H1 (cell line): ENCODE results near the gene PLCH2. TPM values are rescaled to one million over a fixed set of nuclear protein-coding genes. Genes with fewer than 3 reads are reported as not detected.

Source experiments
- CTCF ChIA-PET: fragments of 300-600 bp; sonication (Branson Sonifier 250); formaldehyde crosslinking; loops from one replicate; lab custom pipeline; 2021; ENCODE audit not compliant: partially characterized antibody; lab: Charles Lee
- POLR2A ChIA-PET: fragments of 300-600 bp; sonication (Branson Sonifier 250); formaldehyde crosslinking; loops from one replicate; lab custom pipeline; 2021; ENCODE audit warnings: inconsistent platforms; ENCODE audit not compliant: partially characterized antibody; lab: Charles Lee
- DNase-seq, 2 experiments: peaks; one replicate each; pipeline versions ENCODE4 v3.0.0 to v3.0.0-alpha.2; 2010 to 2022; ENCODE audit warnings: low spot score in 2 of 2, low read depth in 1 of 2, mixed read lengths in 1 of 2
- FAIRE-seq: peaks from 2 replicates; lab custom pipeline; 2011; peaks lifted over from hg19 to GRCh38; lab: Jason Lieb, UNC
- H2AFZ ChIP-seq: 2 replicates; pipeline ENCODE4 v1.8.1; 2012; ENCODE audit warnings: low read length, inconsistent platforms
- H2AK5ac ChIP-seq: 2 replicates; pipeline ENCODE4 v1.6.1; 2013; ENCODE audit warnings: low read depth, low read length
- H2BK120ac ChIP-seq: replicated peaks from 2 replicates; pipeline ENCODE3; 2013; ENCODE audit warnings: low read depth, low read length, inconsistent platforms
- H2BK12ac ChIP-seq: 2 replicates; pipeline ENCODE4 v1.6.1; 2013; ENCODE audit warnings: low read depth, low read length
- H2BK15ac ChIP-seq: 2 replicates; pipeline ENCODE4 v1.6.1; 2013; ENCODE audit warnings: low read length
- H2BK20ac ChIP-seq: 2 replicates; pipeline ENCODE4 v1.6.1; 2013; ENCODE audit warnings: low read length
- H2BK5ac ChIP-seq: 2 replicates; pipeline ENCODE4 v1.6.1; 2013; ENCODE audit warnings: low read depth, low read length
- H3K14ac ChIP-seq: 2 replicates; pipeline ENCODE4 v1.6.1; 2013; ENCODE audit warnings: inconsistent platforms; ENCODE audit not compliant: insufficient read length
- H3K18ac ChIP-seq: 2 replicates; pipeline ENCODE4 v1.6.1; 2013; ENCODE audit warnings: low read length; ENCODE audit errors: extremely low read depth
- H3K23ac ChIP-seq: 2 replicates; pipeline ENCODE4 v1.6.1; 2013; ENCODE audit warnings: inconsistent platforms; ENCODE audit not compliant: insufficient read length
- H3K23me2 ChIP-seq: 2 replicates; pipeline ENCODE4 v1.6.1; 2013; ENCODE audit warnings: low read depth, low read length
- H3K27ac ChIP-seq: 2 replicates; pipeline ENCODE4 v1.6.1; 2011; ENCODE audit warnings: low read depth, low read length, inconsistent platforms
- H3K27me3 ChIP-seq, 4 experiments: replicated peaks in 1 of 4; 1 replicate in 1 of 4; 2 replicates in 3 of 4; pipeline versions ENCODE4 v1.6.1 to v1.8.1; 2011 to 2013; ENCODE audit warnings: low read length in 3 of 4, mild to moderate bottlenecking in 3 of 4, inconsistent platforms in 2 of 4, mixed read lengths in 2 of 4, moderate library complexity in 1 of 4; ENCODE audit not compliant: control insufficient read depth in 3 of 4, insufficient read depth in 3 of 4; ENCODE audit errors: extremely low read depth in 1 of 4
- H3K36me3 ChIP-seq, 4 experiments: 2 replicates each; pipeline versions ENCODE4 v1.6.1 to v1.8.1; 2011 to 2013; ENCODE audit warnings: mild to moderate bottlenecking in 4 of 4, low read length in 3 of 4, moderate library complexity in 2 of 4, control low read depth in 1 of 4, inconsistent platforms in 1 of 4; ENCODE audit not compliant: insufficient read depth in 4 of 4, control insufficient read depth in 2 of 4
- H3K4ac ChIP-seq: replicated peaks from 2 replicates; pipeline ENCODE3; 2013; ENCODE audit warnings: low read length, low read depth, mixed read lengths, inconsistent platforms; ENCODE audit not compliant: insufficient read length
- H3K4me1 ChIP-seq, 4 experiments: replicated peaks in 1 of 4; 1 replicate in 1 of 4; 2 replicates in 3 of 4; pipeline versions ENCODE4 v1.6.1 to v1.8.1; 2011 to 2013; ENCODE audit warnings: low read length in 3 of 4, inconsistent platforms in 2 of 4, mixed read lengths in 1 of 4; ENCODE audit not compliant: insufficient read depth in 4 of 4, control insufficient read depth in 3 of 4
- H3K4me2 ChIP-seq, 2 experiments: 2 replicates each; pipeline versions ENCODE4 v1.6.1 to v1.8.1; 2011 to 2013; ENCODE audit warnings: low read depth in 2 of 2, low read length in 2 of 2, control low read depth in 1 of 2, inconsistent platforms in 1 of 2, mild to moderate bottlenecking in 1 of 2; ENCODE audit not compliant: insufficient read depth in 1 of 2
- H3K4me3 ChIP-seq, 4 experiments: fragments of 200-600, 300-600 bp in 1 of 4; sonication (generic), shearing (Covaris generic), sonication (Bioruptor Twin) in 1 of 4; 2 replicates each; pipeline versions ENCODE4 v1.5.1 to v1.8.1; 2011 to 2016; ENCODE audit warnings: low read length in 4 of 4, low read depth in 3 of 4, control low read depth in 2 of 4, inconsistent platforms in 2 of 4, mild to moderate bottlenecking in 2 of 4, mixed read lengths in 1 of 4, moderate library complexity in 1 of 4; ENCODE audit not compliant: insufficient read depth in 2 of 4; ENCODE audit errors: extremely low read depth in 1 of 4
- H3K56ac ChIP-seq: replicated peaks from 2 replicates; pipeline ENCODE3; 2013; ENCODE audit warnings: low read depth, mild to moderate bottlenecking, mixed read lengths, low read length, inconsistent platforms; ENCODE audit not compliant: insufficient read length
- H3K79me1 ChIP-seq: 2 replicates; pipeline ENCODE4 v1.6.1; 2013; ENCODE audit warnings: low read depth, low read length, control low read depth
- H3K79me2 ChIP-seq, 2 experiments: 2 replicates each; pipeline versions ENCODE4 v1.6.1 to v1.8.1; 2012 to 2013; ENCODE audit warnings: low read length in 2 of 2, mild to moderate bottlenecking in 2 of 2, inconsistent platforms in 1 of 2; ENCODE audit not compliant: insufficient read depth in 2 of 2, control insufficient read depth in 1 of 2
- H3K9ac ChIP-seq, 4 experiments: replicated peaks in 1 of 4; 1 replicate in 1 of 4; 2 replicates in 3 of 4; pipeline versions ENCODE4 v1.6.1 to v1.8.1; 2011 to 2013; ENCODE audit warnings: low read depth in 3 of 4, low read length in 3 of 4, control low read depth in 2 of 4, mild to moderate bottlenecking in 2 of 4, moderate library complexity in 2 of 4, inconsistent platforms in 1 of 4; ENCODE audit errors: extremely low read depth in 1 of 4
- H3K9me3 ChIP-seq, 2 experiments: 2 replicates each; pipeline versions ENCODE4 v1.6.1 to v1.8.1; 2012 to 2013; ENCODE audit warnings: mild to moderate bottlenecking in 2 of 2, moderate library complexity in 2 of 2, control low read depth in 1 of 2, inconsistent platforms in 1 of 2, low read depth in 1 of 2, low read length in 1 of 2, mixed read lengths in 1 of 2; ENCODE audit not compliant: insufficient read depth in 2 of 2
- H4K20me1 ChIP-seq, 2 experiments: replicated peaks in 1 of 2; 2 replicates each; pipeline versions ENCODE3 to v1.8.1; 2011 to 2013; ENCODE audit warnings: inconsistent platforms in 2 of 2, low read length in 2 of 2, mild to moderate bottlenecking in 1 of 2; ENCODE audit not compliant: insufficient read depth in 2 of 2, control insufficient read depth in 1 of 2
- H4K5ac ChIP-seq: 2 replicates; pipeline ENCODE4 v1.6.1; 2013; ENCODE audit warnings: low read length, low read depth, mixed read lengths, inconsistent platforms; ENCODE audit not compliant: insufficient read length
- H4K8ac ChIP-seq: 2 replicates; pipeline ENCODE4 v1.8.0; 2013; ENCODE audit warnings: mild to moderate bottlenecking, moderate library complexity, low read length, inconsistent platforms; ENCODE audit not compliant: insufficient read depth; ENCODE audit errors: extremely low read depth
- H4K91ac ChIP-seq: replicated peaks from 2 replicates; pipeline ENCODE3; 2013; ENCODE audit warnings: low read length, mixed read lengths, inconsistent platforms; ENCODE audit not compliant: insufficient read length
- BRCA1 ChIP-seq: IDR thresholded peaks from 2 replicates; pipeline ENCODE4 v1.6.1; 2012; ENCODE audit warnings: low read depth, low read length, improper control_type of control experiment
- CEBPB ChIP-seq: IDR thresholded peaks from 2 replicates; pipeline ENCODE4 v1.6.1; 2012; ENCODE audit warnings: low read depth, low read length
- TBP ChIP-seq: IDR thresholded peaks from 2 replicates; pipeline ENCODE4 v1.6.1; 2011; ENCODE audit warnings: low read depth, low read length, improper control_type of control experiment
- YY1 ChIP-seq: IDR thresholded peaks from 2 replicates; pipeline ENCODE4 v1.6.1; 2011; ENCODE audit warnings: low read depth, mild to moderate bottlenecking, low read length
- WGBS, 2 experiments: shearing (Covaris generic) in 1 of 2; methylation state at CpG; one replicate each; pipeline versions ENCODE4 v1.1.6 to v1.1.7; 2013 to 2015; ENCODE audit warnings: low lambda C conversion rate in 2 of 2, mixed read lengths in 2 of 2, inconsistent platforms in 1 of 2, low coverage in 1 of 2, missing lambda C conversion rate in 1 of 2; ENCODE audit not compliant: insufficient replicate concordance in 2 of 2, insufficient coverage in 1 of 2, insufficient read length in 1 of 2; ENCODE audit errors: extremely low coverage in 1 of 2, missing lambda C conversion rate in 1 of 2; 5-methylcytosine and 5-hydroxymethylcytosine counted together
- polyA plus RNA-seq, 7 experiments: library from polyadenylated mRNA; depleted of rRNA in 3 of 7; stranded (reverse) in 5 of 7; unstranded in 2 of 7; fragments of >200 nt in 5 of 7; fragments of 200-250 nt in 2 of 7; gene quantifications; 1 replicate in 5 of 7; 2 replicates in 1 of 7; 4 replicates in 1 of 7; pipeline versions ENCODE4 v1.2.1 to v1.2.3, GENCODE V29; 2011 to 2013; ENCODE audit warnings: missing spikeins in 2 of 7, mixed read lengths in 2 of 7
- total RNA-seq: library from RNA; stranded (reverse); fragmentation: NEBNext Ultra II Directional; extraction: Animal tissue kit (Norgen Biotek cat#: 25700); gene quantifications from 2 replicates; pipeline ENCODE4 v1.2.1, GENCODE V29; 2021

Gene PLCH2
- total and polyA plus RNA-seq, 2 of the 8 experiments (the other 6 are each of a cell fraction or from before 2014, with no cell fraction given) = 0.14 to 0.19 TPM

DNA sequence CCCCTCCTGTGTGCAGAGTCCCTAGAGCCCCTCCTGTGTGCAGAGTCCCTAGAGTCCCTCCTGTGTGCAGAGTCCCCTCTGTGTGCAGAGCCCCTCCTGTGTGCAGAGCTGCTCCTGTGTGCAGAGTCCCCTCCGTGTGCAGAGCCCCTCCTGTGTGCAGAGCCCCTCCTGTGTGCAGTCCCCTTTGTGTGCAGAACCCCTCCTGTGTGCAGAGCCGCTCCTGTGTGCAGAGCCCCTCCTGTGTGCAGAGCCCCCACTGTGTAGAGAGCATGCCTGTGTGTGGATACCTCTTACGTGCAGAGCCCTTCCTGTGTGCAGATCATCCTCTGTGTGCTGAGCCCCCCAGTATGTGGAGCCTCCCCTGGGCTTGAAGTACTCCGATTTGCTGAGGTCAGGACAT lies 62.3 kb downstream of the PLCH2 start:
- Histone ChIP-seq H3K79me1 (no peaks in the 10 kb centered on the region), H3K4ac (no peak overlapping the region), H3K18ac (no peak overlapping the region), H3K4me2 (no peak overlapping the region), H3K23me2 (no peaks in the 10 kb centered on the region)
- CTCF ChIA-PET = interaction anchor here (0.9 to 3.0 kb wide), 9 partner anchors 9 to 851 kb away, joined by 3 to 17 read pairs (median 4); partner anchors contain the start of gene TNFRSF14
- no peak for TF ChIP-seq TBP
- no peak for TF ChIP-seq CEBPB
- no peak for TF ChIP-seq BRCA1
- TF ChIP-seq YY1 = no peak
- TF ChIP-seq, all 59 proteins: peak for 0
- no peak overlapping the region for H2BK12ac ChIP-seq
- H3K14ac ChIP-seq = no peak overlapping the region
- H2AK5ac ChIP-seq = no peak overlapping the region
- H3K56ac ChIP-seq = no peak overlapping the region
- H2BK5ac ChIP-seq = no peak overlapping the region
- no peak overlapping the region for H3K27ac ChIP-seq
- no peaks in the 10 kb centered on the region for H3K9me3 ChIP-seq
- H3K4me1 ChIP-seq = peaks cover 0 to 28% (median 10%) of the 10 kb centered on the region in 4 experiments; a peak in 6 of 7 replicates
- no peak overlapping the region for H3K23ac ChIP-seq
- no peak overlapping the region for H3K4me3 ChIP-seq
- no peaks in the 10 kb centered on the region for H3K79me2 ChIP-seq
- H4K5ac ChIP-seq = no peak overlapping the region
- H2BK120ac ChIP-seq = no peak overlapping the region
- no peak overlapping the region for H2BK15ac ChIP-seq
- H3K27me3 ChIP-seq = peaks cover 0 to 53% (median 35%) of the 10 kb centered on the region in 4 experiments; a peak in 6 of 7 replicates
- WGBS, 2 experiments = 89% methylated on average over 4 of the region's 4 CpGs; no CpG with 5 or more reads in 1 of the 2 experiments
- H4K20me1 ChIP-seq = peaks cover 0 to 5% of the 10 kb centered on the region in 2 experiments
- H3K9ac ChIP-seq = no peak overlapping the region
- H2BK20ac ChIP-seq = no peak overlapping the region
- no peak for DNase-seq
- POLR2A ChIA-PET = interaction anchor here (0.6 kb wide), 1 partner anchor 128 kb away, joined by 3 read pairs; no protein-coding TSS in a partner anchor
- no peak overlapping the region; the same call in 1 of the 2 replicates for H4K8ac ChIP-seq
- no peak overlapping the region for H2AFZ ChIP-seq
- no peaks in the 10 kb centered on the region for H3K36me3 ChIP-seq
- H4K91ac ChIP-seq = no peak overlapping the region
- FAIRE-seq = no peak
